ENCODE data around the gene PTAFR.
A peak's percentile ranks its signal among the peaks of the same experiment; 100 is the strongest.

The PTAFR gene

GRCh38 chr1:28176492-28177470 lies at the start of gene PTAFR:
Gene PTAFR (minus strand): TSS chr1:28176690. CDS start chr1:28151021, 25,669 bp downstream.
- DNase-seq: no peak

GRCh38 chr1:28213315-28213714 lies 36.8 kb upstream of the PTAFR start:
- DNase-seq: no peak

GRCh38 chr1:28209700-28210099 lies 33.2 kb upstream of the PTAFR start:
- no peak for DNase-seq

- peak; percentile 28 to 48 for DNase-seq
These were observed 32.4 kb upstream of the PTAFR start for GRCh38 chr1:28208818-28209441.

GRCh38 chr1:28205243-28205642 lies 28.8 kb upstream of the PTAFR start:
- no peak for DNase-seq

- no peak for DNase-seq
These were observed 23.9 kb upstream of the PTAFR start for GRCh38 chr1:28200234-28200873.

GRCh38 chr1:28199328-28200233 lies 23.1 kb upstream of the PTAFR start:
- DNase-seq: no peak

GRCh38 chr1:28197682-28198415 lies 21.4 kb upstream of the PTAFR start:
- DNase-seq: no peak

GRCh38 chr1:28196330-28196729 lies 19.8 kb upstream of the PTAFR start:
- DNase-seq: no peak

GRCh38 chr1:28195780-28196179 lies 19.3 kb upstream of the PTAFR start:
- DNase-seq: no peak

GRCh38 chr1:28194326-28195035 lies 18.0 kb upstream of the PTAFR start:
- no peak for DNase-seq

- DNase-seq: no peak
These were observed 17.2 kb upstream of the PTAFR start for GRCh38 chr1:28193701-28194161.

- DNase-seq: no peak
These were observed 14.6 kb upstream of the PTAFR start for GRCh38 chr1:28190996-28191645.

- DNase-seq: no peak
These were observed 14.0 kb upstream of the PTAFR start for GRCh38 chr1:28190337-28190979.

- DNase-seq: no peak
These were observed 8.6 kb upstream of the PTAFR start for GRCh38 chr1:28185071-28185470.

- no peak for DNase-seq
These were observed 4.1 kb upstream of the PTAFR start for GRCh38 chr1:28180306-28181305.

- DNase-seq: no peak
These were observed 2.4 kb upstream of the PTAFR start for GRCh38 chr1:28178690-28179485.

All from NCI-H524 (cell line).